ENCODE measurements around the gene SLC39A2.

SLC39A2 gene

DNA sequence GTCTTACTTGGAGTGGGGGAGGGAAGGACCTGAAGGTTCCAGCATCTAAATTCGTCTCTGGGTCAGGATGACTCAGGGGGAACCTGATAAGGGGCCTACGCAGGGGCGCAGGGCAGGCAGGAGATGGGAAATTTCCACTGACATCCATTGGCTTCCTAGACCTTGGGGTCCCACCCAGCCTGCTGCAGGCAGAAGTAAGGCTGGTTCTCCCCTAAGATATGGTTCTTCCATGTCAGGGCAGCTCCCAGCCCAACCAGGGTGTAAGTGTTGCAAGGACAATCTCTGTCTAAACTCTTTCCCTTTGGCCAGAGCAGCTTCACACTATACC is 27.9 kb downstream of the SLC39A2 start:
- DNase-seq (ENCODE audit: extremely low spot score), result no peak
- CTCF ChIA-PET, result interaction anchor here (1.6 to 2.0 kb wide), 3 partner anchors 12 to 66 kb away, joined by 4 to 11 read pairs (median 8); no protein-coding TSS in a partner anchor
- TF ChIP-seq, protein P1, sequence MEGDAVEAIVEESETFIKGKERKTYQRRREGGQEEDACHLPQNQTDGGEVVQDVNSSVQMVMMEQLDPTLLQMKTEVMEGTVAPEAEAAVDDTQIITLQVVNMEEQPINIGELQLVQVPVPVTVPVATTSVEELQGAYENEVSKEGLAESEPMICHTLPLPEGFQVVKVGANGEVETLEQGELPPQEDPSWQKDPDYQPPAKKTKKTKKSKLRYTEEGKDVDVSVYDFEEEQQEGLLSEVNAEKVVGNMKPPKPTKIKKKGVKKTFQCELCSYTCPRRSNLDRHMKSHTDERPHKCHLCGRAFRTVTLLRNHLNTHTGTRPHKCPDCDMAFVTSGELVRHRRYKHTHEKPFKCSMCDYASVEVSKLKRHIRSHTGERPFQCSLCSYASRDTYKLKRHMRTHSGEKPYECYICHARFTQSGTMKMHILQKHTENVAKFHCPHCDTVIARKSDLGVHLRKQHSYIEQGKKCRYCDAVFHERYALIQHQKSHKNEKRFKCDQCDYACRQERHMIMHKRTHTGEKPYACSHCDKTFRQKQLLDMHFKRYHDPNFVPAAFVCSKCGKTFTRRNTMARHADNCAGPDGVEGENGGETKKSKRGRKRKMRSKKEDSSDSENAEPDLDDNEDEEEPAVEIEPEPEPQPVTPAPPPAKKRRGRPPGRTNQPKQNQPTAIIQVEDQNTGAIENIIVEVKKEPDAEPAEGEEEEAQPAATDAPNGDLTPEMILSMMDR (IDR thresholded peaks at IDR 0.05; ENCODE audit: control extremely low read depth, extremely low read depth, low read depth, missing control alignments), result no peak
- POLR2A ChIA-PET, result no interaction called here

DNA sequence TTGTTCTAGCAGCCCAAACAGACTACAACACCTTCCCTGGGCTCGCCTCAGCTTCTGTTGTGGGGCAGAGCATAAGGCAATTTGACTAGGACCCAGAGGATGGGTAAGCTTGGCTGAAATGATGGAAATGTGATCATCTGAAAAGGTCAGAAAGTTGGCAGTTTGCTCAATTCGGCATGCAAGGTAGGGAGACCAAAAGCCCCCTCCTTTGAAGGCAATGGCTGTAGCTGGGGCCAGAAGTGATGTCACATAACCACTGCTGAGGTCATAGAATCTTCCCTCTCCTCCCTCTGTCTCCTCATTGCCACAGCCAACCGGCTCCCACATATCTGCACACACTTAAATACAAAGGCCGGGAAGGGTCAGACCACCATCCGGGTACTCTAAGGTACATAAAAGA is 30.8 kb downstream of the SLC39A2 start, which contains the start of gene TPPP2:
Gene TPPP2, plus strand, starts transcription at position 301 of the 400 bp plus-strand sequence. CDS start 365 bp downstream, outside the sequence.
- ChIA-PET POLR2A (no interaction called here), CTCF (interaction anchor here (1.0 to 1.3 kb wide), 3 partner anchors 10 to 63 kb away, joined by 3 read pairs; no protein-coding TSS in a partner anchor)
- no peak for DNase-seq (ENCODE audit: extremely low spot score)
- TF ChIP-seq, protein P1 (IDR thresholded peaks at IDR 0.05; ENCODE audit: control extremely low read depth, extremely low read depth, low read depth, missing control alignments), result no peak

DNA sequence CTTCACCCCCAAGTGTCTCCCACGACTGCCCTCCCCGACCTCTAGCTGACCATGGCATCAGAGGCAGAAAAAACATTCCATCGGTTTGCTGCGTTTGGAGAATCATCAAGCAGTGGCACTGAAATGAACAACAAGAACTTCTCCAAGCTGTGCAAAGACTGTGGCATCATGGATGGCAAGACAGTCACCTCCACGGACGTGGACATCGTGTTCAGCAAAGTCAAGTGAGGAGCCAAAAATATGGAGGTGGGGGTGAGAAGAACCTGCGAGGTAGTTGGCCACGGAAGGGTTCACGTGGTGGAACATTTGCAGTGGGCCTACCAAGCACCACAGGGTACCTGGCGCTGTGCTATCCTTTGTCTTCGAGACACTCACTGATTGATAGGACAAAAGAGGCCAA is 31.4 kb downstream of the SLC39A2 start:
- CTCF ChIA-PET, result interaction anchor here (1.0 to 7.2 kb wide), 2 partner anchors 10 to 15 kb away, joined by 3 to 69 read pairs; no protein-coding TSS in a partner anchor
- DNase-seq (ENCODE audit: extremely low spot score), result no peak
- TF ChIP-seq, protein P1 (IDR thresholded peaks at IDR 0.05; ENCODE audit: control extremely low read depth, extremely low read depth, low read depth, missing control alignments), result no peak
- POLR2A ChIA-PET, result no interaction called here

DNA sequence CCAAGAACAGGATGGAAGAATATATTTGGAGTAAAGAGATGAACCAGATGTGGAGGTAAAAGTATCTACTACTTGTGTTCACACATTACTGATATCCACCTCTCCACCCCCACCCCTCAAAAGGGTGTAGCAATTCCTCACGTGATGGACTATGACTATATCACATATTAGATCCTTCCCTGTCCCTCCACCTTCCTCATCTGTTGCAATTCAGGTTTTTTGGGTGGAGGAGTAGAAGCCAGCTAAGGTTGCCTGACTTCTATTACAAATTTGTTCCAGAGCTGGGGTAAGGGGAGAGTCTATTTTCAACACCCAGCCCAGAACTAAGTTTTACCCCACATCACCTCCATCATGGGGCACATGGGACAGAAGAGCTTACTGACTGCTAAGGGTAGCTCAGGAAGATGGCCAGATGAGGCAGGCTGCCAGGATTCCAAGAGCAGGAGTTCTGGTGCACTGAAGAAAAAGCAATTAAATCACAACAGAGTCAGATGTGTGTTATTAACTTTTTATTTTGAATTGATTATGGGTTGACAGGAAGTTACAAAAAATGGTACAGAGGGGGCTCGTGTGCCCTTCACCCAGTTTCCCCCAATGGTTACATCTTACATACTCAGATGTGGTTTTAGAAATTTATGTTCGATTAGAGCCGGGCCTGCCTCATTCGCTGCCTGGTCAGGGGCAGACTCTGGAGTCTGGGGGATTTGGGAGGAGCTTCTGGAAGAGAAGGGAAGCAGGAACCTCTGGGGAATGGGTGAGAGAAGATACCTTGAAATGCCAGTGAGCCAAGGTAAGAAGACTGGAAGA is 33.4 kb downstream of the SLC39A2 start:
- DNase-seq (ENCODE audit: extremely low spot score), result no peak
- TF ChIP-seq, protein P1 (IDR thresholded peaks at IDR 0.05; ENCODE audit: control extremely low read depth, extremely low read depth, low read depth, missing control alignments), result no peak
- ChIA-PET POLR2A (no interaction called here), CTCF (interaction anchor here (0.7 to 7.2 kb wide), 12 partner anchors 8 to 72 kb away, joined by 3 to 69 read pairs (median 4); no protein-coding TSS in a partner anchor)

DNA sequence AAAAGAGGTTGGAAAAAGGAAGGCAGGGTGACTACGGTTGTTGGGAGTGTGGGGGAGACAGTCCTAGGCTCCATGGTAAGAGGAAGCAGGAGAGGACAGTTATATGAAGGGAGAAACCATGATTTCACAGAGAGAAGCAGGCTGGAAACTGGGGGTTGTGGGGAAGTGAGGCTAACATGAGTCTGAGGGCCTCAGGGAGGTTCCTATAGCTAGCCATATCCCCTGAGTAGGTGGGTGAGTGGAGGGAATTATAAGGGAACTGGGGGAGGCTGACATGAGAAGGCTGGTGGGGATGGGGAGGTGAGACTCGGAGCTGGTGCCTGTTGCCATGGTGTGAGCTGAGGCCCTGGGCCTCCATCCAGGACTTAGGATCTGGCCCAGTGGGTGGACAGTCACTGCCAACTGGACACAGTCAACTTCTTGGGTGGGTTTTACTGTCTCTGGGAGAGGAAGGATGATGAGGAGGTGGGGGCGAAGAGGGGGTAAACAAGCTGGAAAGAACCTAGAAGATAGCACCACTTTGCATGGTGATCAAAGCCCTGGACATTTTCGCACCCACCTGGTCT is 34.1 kb downstream of the SLC39A2 start:
- TF ChIP-seq, protein P1 (IDR thresholded peaks at IDR 0.05; ENCODE audit: control extremely low read depth, extremely low read depth, low read depth, missing control alignments), result no peak
- no peak for DNase-seq (ENCODE audit: extremely low spot score)
- ChIA-PET POLR2A (no interaction called here), CTCF (interaction anchor here (1.0 to 7.2 kb wide), 8 partner anchors 10 to 59 kb away, joined by 3 to 69 read pairs (median 5); no protein-coding TSS in a partner anchor)

DNA sequence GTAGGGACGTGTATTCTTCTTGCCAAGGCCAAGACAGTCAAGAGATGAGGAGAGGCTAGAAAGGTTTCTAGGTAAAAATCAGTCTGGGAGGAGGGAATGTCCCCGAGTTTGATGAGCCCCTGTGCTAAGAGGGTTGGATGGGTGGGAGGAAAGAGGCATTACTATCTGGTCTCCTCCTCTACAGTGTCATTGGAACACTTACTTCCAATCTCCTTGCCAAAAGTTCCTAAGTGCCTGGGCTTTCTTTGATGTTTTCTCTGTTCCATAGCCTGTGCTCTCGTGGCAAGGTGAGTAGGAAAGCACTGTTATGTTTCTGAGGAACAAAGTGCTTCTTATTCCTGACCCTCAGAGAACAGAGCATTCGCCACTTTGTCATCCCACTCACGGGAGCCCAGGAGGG is 35.6 kb downstream of the SLC39A2 start, which contains the start of gene RNASE13:
Gene RNASE13, minus strand, starts transcription at position 101 of the 400 bp plus-strand sequence. CDS start 519 bp downstream, outside the sequence.
- TF ChIP-seq, protein P1 (IDR thresholded peaks at IDR 0.05; ENCODE audit: control extremely low read depth, extremely low read depth, low read depth, missing control alignments), result no peak
- no peak for DNase-seq (ENCODE audit: extremely low spot score)
- POLR2A ChIA-PET, result no interaction called here
- CTCF ChIA-PET, result interaction anchor here (0.8 to 7.2 kb wide), 6 partner anchors 13 to 69 kb away, joined by 3 to 69 read pairs (median 7); no protein-coding TSS in a partner anchor

All from GM10248 (cell line).